KOPT-K1 (cell line): ENCODE data around the gene FBXO8.

ENCODE experiments used
- H3K27ac ChIP-seq: fragments of 200-600 bp; sonication (generic); 2 replicates; pipeline ENCODE4 v1.5.1; 2016; ENCODE audit warnings: antibody characterized with exemption, mild to moderate bottlenecking, low read depth, low read length; ENCODE audit not compliant: poor library complexity, severe bottlenecking
- H3K36me3 ChIP-seq: fragments of 200-600 bp; sonication (generic); 2 replicates; pipeline ENCODE4 v1.5.1; 2017; ENCODE audit warnings: antibody characterized with exemption, mild to moderate bottlenecking, low read length, moderate library complexity; ENCODE audit not compliant: insufficient read depth
- H3K9me3 ChIP-seq: fragments of 200-600 bp; sonication (generic); 2 replicates; pipeline ENCODE4 v1.5.1; 2017; ENCODE audit warnings: antibody characterized with exemption, low read length, mild to moderate bottlenecking; ENCODE audit not compliant: insufficient read depth, poor library complexity, severe bottlenecking

The FBXO8 gene

GRCh38 chr4:174241162-174241561, 42.3 kb downstream of the FBXO8 start:
- peaks cover 10% of the 10 kb centered on the region; the same call in 1 of the 2 replicates for H3K36me3 ChIP-seq
- no peak overlapping the region for H3K27ac ChIP-seq
- no peaks in the 10 kb centered on the region for H3K9me3 ChIP-seq

- Histone ChIP-seq H3K36me3 (peaks cover 10% of the 10 kb centered on the region; the same call in 1 of the 2 replicates), H3K9me3 (no peaks in the 10 kb centered on the region), H3K27ac (no peak overlapping the region)
Observed at GRCh38 chr4:174236359-174236758, 47.1 kb downstream of the FBXO8 start.

GRCh38 chr4:174230680-174231079, 52.8 kb downstream of the FBXO8 start:
- Histone ChIP-seq H3K27ac (no peak overlapping the region), H3K36me3 (no peaks in the 10 kb centered on the region), H3K9me3 (no peaks in the 10 kb centered on the region)

- Histone ChIP-seq H3K27ac (no peak overlapping the region), H3K9me3 (no peaks in the 10 kb centered on the region), H3K36me3 (no peaks in the 10 kb centered on the region)
Observed at GRCh38 chr4:174230148-174230547, 53.3 kb downstream of the FBXO8 start.

GRCh38 chr4:174228988-174229387, 54.5 kb downstream of the FBXO8 start:
- Histone ChIP-seq H3K36me3 (no peaks in the 10 kb centered on the region), H3K27ac (no peak overlapping the region), H3K9me3 (no peaks in the 10 kb centered on the region)

GRCh38 chr4:174225349-174226049, 58.0 kb downstream of the FBXO8 start:
- no peaks in the 10 kb centered on the region for H3K9me3 ChIP-seq
- no peaks in the 10 kb centered on the region for H3K36me3 ChIP-seq
- no peak overlapping the region for H3K27ac ChIP-seq

- Histone ChIP-seq H3K9me3 (no peaks in the 10 kb centered on the region), H3K36me3 (no peaks in the 10 kb centered on the region), H3K27ac (no peak overlapping the region)
Observed at GRCh38 chr4:174224550-174224949, 58.9 kb downstream of the FBXO8 start.

- Histone ChIP-seq H3K27ac (no peak overlapping the region), H3K36me3 (no peaks in the 10 kb centered on the region), H3K9me3 (no peaks in the 10 kb centered on the region)
Observed at GRCh38 chr4:174222266-174222872, 61.1 kb downstream of the FBXO8 start.

GRCh38 chr4:174218127-174218790, 65.2 kb downstream of the FBXO8 start:
- H3K9me3 ChIP-seq: peaks cover 15% of the 10 kb centered on the region
- no peaks in the 10 kb centered on the region for H3K36me3 ChIP-seq
- H3K27ac ChIP-seq: no peak overlapping the region

- Histone ChIP-seq H3K27ac (no peak overlapping the region), H3K9me3 (peaks cover 15% of the 10 kb centered on the region), H3K36me3 (no peaks in the 10 kb centered on the region)
Observed at GRCh38 chr4:174217273-174218126, 66.0 kb downstream of the FBXO8 start.

GRCh38 chr4:174216799-174217272, 66.6 kb downstream of the FBXO8 start:
- H3K9me3 ChIP-seq: peaks cover 15% of the 10 kb centered on the region
- H3K36me3 ChIP-seq: no peaks in the 10 kb centered on the region
- H3K27ac ChIP-seq: no peak overlapping the region

- Histone ChIP-seq H3K27ac (no peak overlapping the region), H3K9me3 (peaks cover 15% of the 10 kb centered on the region), H3K36me3 (no peaks in the 10 kb centered on the region)
Observed at GRCh38 chr4:174215961-174216680, 67.3 kb downstream of the FBXO8 start.

GRCh38 chr4:174215057-174215456, 68.4 kb downstream of the FBXO8 start:
- H3K9me3 ChIP-seq: peaks cover 15% of the 10 kb centered on the region
- no peaks in the 10 kb centered on the region for H3K36me3 ChIP-seq
- H3K27ac ChIP-seq: no peak overlapping the region

GRCh38 chr4:174214101-174214878, 69.2 kb downstream of the FBXO8 start:
- Histone ChIP-seq H3K36me3 (no peaks in the 10 kb centered on the region), H3K9me3 (peaks cover 15% of the 10 kb centered on the region), H3K27ac (no peak overlapping the region)
